HCT116 (cell line): Measurements from ENCODE around the gene PAX8. TPM values are rescaled to one million over a fixed set of nuclear protein-coding genes. Genes with fewer than 3 reads are reported as not detected.

ENCODE experiments used
- ATAC-seq: fragments of 200-7000 bp; cut with Tn5 transposase; 2 replicates; pipeline ENCODE4 v1.9.1; 2020; ENCODE audit warnings: mild to moderate bottlenecking, moderate library complexity
- BruUV-seq: library from RNA; stranded (reverse); fragments of 400-500 nt; replicated peaks from 2 replicates; lab custom pipeline; 2021; lab: Mats Ljungman, UMichigan
- CTCF ChIA-PET: fragments of 300-600 bp; sonication (Branson Sonifier 250); formaldehyde crosslinking; loops from one replicate; lab custom pipeline; 2021; ENCODE audit warnings: antibody characterized with exemption; lab: Charles Lee
- POLR2A ChIA-PET: fragments of 300-600, 350-600 bp; sonication (Branson Sonifier 250); formaldehyde crosslinking; loops from one replicate; lab custom pipeline; 2021; ENCODE audit warnings: antibody characterized with exemption; lab: Charles Lee
- RAD21 ChIA-PET, 2 experiments: fragments of 300-600 bp; sonication (Branson Sonifier 250); formaldehyde crosslinking; loops; one replicate each; lab custom pipeline; 2023; ENCODE audit warnings: low total read pairs in 2 of 2; ENCODE audit not compliant: uncharacterized antibody in 2 of 2, unreplicated experiment in 2 of 2, low non-redundant PET in 1 of 2; lab: Charles Lee
- DNase-seq: peaks from one replicate; pipeline ENCODE4 v3.0.0-alpha.2; 2010; ENCODE audit warnings: low read depth, low spot score
- H2AFZ ChIP-seq: fragments of 200-600 bp; shearing (Covaris generic), sonication (generic); 2 replicates; pipeline ENCODE4 v1.6.1; 2017; ENCODE audit warnings: low read depth, mixed run types, mixed read lengths, antibody characterized with exemption, low read length; ENCODE audit not compliant: poor library complexity, severe bottlenecking
- H3K27ac ChIP-seq: 2 replicates; pipeline ENCODE4 v1.5.1; 2012; ENCODE audit warnings: low read depth, low read length
- H3K27me3 ChIP-seq: fragments of 200-600 bp; sonication (generic); 2 replicates; pipeline ENCODE4 v1.6.1; 2016; ENCODE audit warnings: mixed run types, low read length, mixed read lengths; ENCODE audit not compliant: insufficient read depth
- H3K36me3 ChIP-seq, 2 experiments: fragments of 200-500 bp in 1 of 2; fragments of 200-600 bp in 1 of 2; sonication (Bioruptor generic) in 1 of 2; sonication (generic) in 1 of 2; 2 replicates each; pipeline versions ENCODE4 v1.5.1 to v1.6.1; 2014 to 2016; ENCODE audit warnings: low read length in 2 of 2, inconsistent platforms in 1 of 2, mixed read lengths in 1 of 2, mixed run types in 1 of 2; ENCODE audit not compliant: insufficient read depth in 2 of 2, control insufficient read depth in 1 of 2
- H3K4me1 ChIP-seq, 2 experiments: fragments of 200-600 bp in 1 of 2; sonication (generic) in 1 of 2; 2 replicates each; pipeline versions ENCODE4 v1.5.1 to v1.6.1; 2012 to 2017; ENCODE audit warnings: low read length in 2 of 2, inconsistent platforms in 1 of 2, mild to moderate bottlenecking in 1 of 2, mixed read lengths in 1 of 2, mixed run types in 1 of 2, moderate library complexity in 1 of 2; ENCODE audit not compliant: insufficient read depth in 2 of 2, control insufficient read depth in 1 of 2
- H3K4me2 ChIP-seq: fragments of 200-600 bp; sonication (generic); 2 replicates; pipeline ENCODE4 v1.6.1; 2017; ENCODE audit warnings: mixed run types, low read length, mixed read lengths
- H3K4me3 ChIP-seq, 2 experiments: fragments of 200-600 bp in 1 of 2; sonication (generic) in 1 of 2; replicated peaks in 1 of 2; 2 replicates each; pipeline ENCODE4 v1.5.1; 2011 to 2016; ENCODE audit warnings: low read length in 2 of 2, control low read depth in 1 of 2, low read depth in 1 of 2, mild to moderate bottlenecking in 1 of 2, mixed read lengths in 1 of 2, mixed run types in 1 of 2
- H3K79me2 ChIP-seq: fragments of 200-600 bp; sonication (generic); 2 replicates; pipeline ENCODE4 v1.6.1; 2017; ENCODE audit warnings: mild to moderate bottlenecking, mixed run types, low read length, moderate library complexity, mixed read lengths; ENCODE audit not compliant: insufficient read depth
- H3K9ac ChIP-seq: fragments of 200-600 bp; sonication (generic); 2 replicates; pipeline ENCODE4 v1.6.1; 2016; ENCODE audit warnings: low read length, mixed read lengths
- H3K9me2 ChIP-seq: fragments of 200-600 bp; sonication (generic), shearing (Covaris generic); 2 replicates; pipeline ENCODE4 v1.6.1; 2017; ENCODE audit warnings: mixed run types, mild to moderate bottlenecking, moderate library complexity; ENCODE audit not compliant: insufficient read depth
- H3K9me3 ChIP-seq, 2 experiments: fragments of 200-500 bp in 1 of 2; fragments of 200-600 bp in 1 of 2; sonication (Bioruptor generic) in 1 of 2; sonication (generic) in 1 of 2; 2 replicates each; pipeline ENCODE4 v1.6.1; 2014 to 2017; ENCODE audit warnings: low read length in 2 of 2, mixed read lengths in 2 of 2, inconsistent platforms in 1 of 2, low read depth in 1 of 2, mild to moderate bottlenecking in 1 of 2, mixed run types in 1 of 2, moderate library complexity in 1 of 2; ENCODE audit not compliant: control insufficient read depth in 1 of 2, insufficient read depth in 1 of 2
- H4K20me1 ChIP-seq: fragments of 200-600 bp; sonication (generic), shearing (Covaris generic); 2 replicates; pipeline ENCODE4 v1.6.1; 2017; ENCODE audit warnings: mixed run types, mild to moderate bottlenecking, moderate library complexity; ENCODE audit not compliant: insufficient read depth
- ATF3 ChIP-seq: IDR thresholded peaks from 2 replicates; pipeline ENCODE4 v1.6.1; 2012
- CBX3 ChIP-seq: IDR thresholded peaks from 2 replicates; pipeline ENCODE4 v1.6.1; 2012; ENCODE audit warnings: low read depth
- CEBPB ChIP-seq: IDR thresholded peaks from 2 replicates; pipeline ENCODE4 v1.6.1; 2012; ENCODE audit warnings: low read depth
- CTCF ChIP-seq, 3 experiments: fragments of 200-600 bp in 1 of 3; sonication (generic) in 1 of 3; IDR thresholded peaks in 2 of 3; conservative IDR thresholded peaks in 1 of 3; 2 replicates each; pipeline ENCODE4 v1.5.1; 2012 to 2017; ENCODE audit warnings: low read depth in 2 of 3, low read length in 2 of 3, antibody characterized with exemption in 1 of 3, borderline replicate concordance in 1 of 3, control low read depth in 1 of 3, mild to moderate bottlenecking in 1 of 3, mixed read lengths in 1 of 3, mixed run types in 1 of 3, moderate library complexity in 1 of 3; ENCODE audit not compliant: insufficient read depth in 1 of 3
- EGR1 ChIP-seq: IDR thresholded peaks from 2 replicates; pipeline ENCODE4 v1.6.1; 2012; ENCODE audit warnings: low read depth
- ELF1 ChIP-seq: IDR thresholded peaks from 2 replicates; pipeline ENCODE4 v1.6.1; 2012; ENCODE audit warnings: low read depth, borderline replicate concordance
- EZH2 ChIP-seq: fragments of 200-600 bp; sonication (generic); IDR thresholded peaks from 2 replicates; pipeline ENCODE4 v1.6.1; 2017; ENCODE audit warnings: antibody characterized with exemption, mixed run types
- EZH2phosphoT487 ChIP-seq: fragments of 200-600 bp; IDR thresholded peaks from 2 replicates; pipeline ENCODE4 v1.6.1; 2018; ENCODE audit warnings: antibody characterized with exemption, borderline replicate concordance
- FOSL1 ChIP-seq: IDR thresholded peaks from 2 replicates; pipeline ENCODE4 v1.6.1; 2012; ENCODE audit warnings: low read depth
- JUND ChIP-seq: IDR thresholded peaks from 2 replicates; pipeline ENCODE4 v1.6.1; 2012
- MAX ChIP-seq: IDR thresholded peaks from 2 replicates; pipeline ENCODE4 v1.6.1; 2012
- POLR2A ChIP-seq: IDR thresholded peaks from 2 replicates; pipeline ENCODE4 v1.7.0; 2011; ENCODE audit warnings: borderline replicate concordance; ENCODE audit not compliant: insufficient read depth, insufficient read length; ENCODE audit errors: extremely low read depth
- RAD21 ChIP-seq: IDR thresholded peaks from 2 replicates; pipeline ENCODE4 v1.6.1; 2012; ENCODE audit warnings: low read depth, mild to moderate bottlenecking
- REST ChIP-seq: IDR thresholded peaks from 2 replicates; pipeline ENCODE4 v1.6.1; 2012; ENCODE audit warnings: low read depth
- SIN3A ChIP-seq: IDR thresholded peaks from 2 replicates; pipeline ENCODE4 v1.6.1; 2012; ENCODE audit warnings: low read depth
- SP1 ChIP-seq: IDR thresholded peaks from 2 replicates; pipeline ENCODE4 v1.6.1; 2012; ENCODE audit warnings: low read depth
- TCF7L2 ChIP-seq: IDR thresholded peaks from 2 replicates; pipeline ENCODE4 v1.7.0; 2011; ENCODE audit warnings: borderline replicate concordance, inconsistent platforms; ENCODE audit not compliant: insufficient read depth, insufficient read length; ENCODE audit errors: extremely low read depth
- YY1 ChIP-seq: IDR thresholded peaks from 2 replicates; pipeline ENCODE4 v1.6.1; 2011; ENCODE audit warnings: low read length, low read depth, moderate library complexity, mild to moderate bottlenecking; ENCODE audit not compliant: insufficient replicate concordance; ENCODE audit errors: extremely low read depth
- ZBTB33 ChIP-seq: IDR thresholded peaks from 2 replicates; pipeline ENCODE4 v1.6.1; 2011; ENCODE audit warnings: mild to moderate bottlenecking, low read length, moderate library complexity; ENCODE audit not compliant: insufficient replicate concordance; ENCODE audit errors: extremely low read depth
- ZFX ChIP-seq: fragments of 450-650 bp; IDR thresholded peaks from 2 replicates; pipeline ENCODE4 v1.6.1; 2017
- intact Hi-C: fragments of 100-400 bp; cut with micrococcal nuclease; formaldehyde crosslinking; loops from 2 replicates; pipeline ENCODE4 v1.10.0; 2022
- total RNA-seq: library from RNA; stranded (reverse); gene quantifications from one replicate; pipeline ENCODE4 v1.2.1, GENCODE V29; 2021; ENCODE audit not compliant: unreplicated experiment

The PAX8 gene
- total RNA-seq, 1 experiment from 2014 or later, result 4.4 TPM

- Histone ChIP-seq H2AFZ (no peak overlapping the region), H3K36me3 (no peaks in the 10 kb centered on the region), H3K4me2 (no peak overlapping the region), H3K27ac (peak overlapping the region; percentile 44; the same call in 1 of the 2 replicates), H3K9me3 (no peaks in the 10 kb centered on the region), H3K27me3 (no peaks in the 10 kb centered on the region), H3K9me2 (no peaks in the 10 kb centered on the region), H3K79me2 (no peaks in the 10 kb centered on the region)
- DNase-seq (no peak), ATAC-seq (no peak)
- ChIA-PET CTCF (interaction anchor here (0.9 to 1.7 kb wide), 2 partner anchors 13 to 18 kb away, joined by 3 to 4 read pairs; no protein-coding TSS in a partner anchor), POLR2A (interaction anchor here (0.9 to 1.4 kb wide), 2 partner anchors 13 to 19 kb away, joined by 4 read pairs; no protein-coding TSS in a partner anchor)
- TF ChIP-seq EGR1, result no peak
- TF ChIP-seq CBX3, result no peak
- TF ChIP-seq CTCF (IDR thresholded peaks at IDR 0.05 in 2 of 3, conservative IDR thresholded peaks at IDR 0.05 in 1 of 3; ENCODE audit: borderline replicate concordance in 1 of 3, insufficient read depth in 1 of 3, low read depth in 2 of 3, low read length in 2 of 3), result no peak
- TF ChIP-seq ZBTB33, result no peak
- TF ChIP-seq ZFX, result no peak
- no peak for TF ChIP-seq CEBPB
- TF ChIP-seq RAD21, result no peak
- no peak for TF ChIP-seq EZH2
- no peak for TF ChIP-seq SP1
- no peak for TF ChIP-seq TCF7L2
- TF ChIP-seq SIN3A, result no peak
- TF ChIP-seq YY1, result no peak
- TF ChIP-seq REST, result no peak
- TF ChIP-seq ELF1, result no peak
- TF ChIP-seq ATF3, result no peak
- TF ChIP-seq EZH2phosphoT487, result no peak
- no peak for TF ChIP-seq POLR2A
- TF ChIP-seq JUND, result no peak
- no peak for TF ChIP-seq MAX
- no peak for TF ChIP-seq FOSL1
- TF ChIP-seq, all 23 proteins: peak for 0
- RAD21 ChIA-PET, result no interaction called here
- Histone ChIP-seq H3K4me3 (no peak overlapping the region), H3K4me1 (peaks cover 34 to 40% of the 10 kb centered on the region in 2 experiments), H4K20me1 (no peaks in the 10 kb centered on the region), H3K9ac (no peak overlapping the region)
- intact Hi-C loops, result no loop called here
- BruUV-seq, result no TSS peak
Observed at GRCh38 chr2:113216891-113217454, 61.7 kb downstream of the PAX8 start.
